NCI-H526 treated with DMSO at 0.1 percent for 48 hours (cell line): ENCODE results near the gene OR1N1.
"Not testable (repeated sequence)": the region's sequence is repeated elsewhere in the genome, so short reads cannot be mapped to it uniquely, and the experiment has no call there.

Source experiments
- DNase-seq: peaks from one replicate; lab custom pipeline; 2025; lab: John Stamatoyannopoulos, UW

OR1N1 gene

GRCh38 chr9:122527193-122527592, at the start of gene OR1N1:
Gene OR1N1, minus strand, starts transcription at chr9:122527293. Its CDS starts 0 bp downstream, at chr9:122527293.
- DNase-seq = no peak

- no peak for DNase-seq
Observed at GRCh38 chr9:122572456-122572855, 45.4 kb upstream of the OR1N1 start.

GRCh38 chr9:122567901-122568300, 40.8 kb upstream of the OR1N1 start:
- DNase-seq = no peak

- no peak for DNase-seq
Observed at GRCh38 chr9:122562134-122562760, 35.2 kb upstream of the OR1N1 start.

- no peak for DNase-seq
Observed at GRCh38 chr9:122561446-122561845, 34.4 kb upstream of the OR1N1 start.

- no peak for DNase-seq
Observed at GRCh38 chr9:122552812-122553211, 25.7 kb upstream of the OR1N1 start, which contains the start of gene OR1N2. Gene OR1N2, plus strand, starts transcription at chr9:122553112. Its CDS starts 100 bp downstream, at chr9:122553212.

GRCh38 chr9:122551371-122551770, 24.3 kb upstream of the OR1N1 start:
- no peak for DNase-seq

GRCh38 chr9:122546196-122546595, 19.1 kb upstream of the OR1N1 start:
- no peak for DNase-seq

- DNase-seq = no peak
Observed at GRCh38 chr9:122538757-122539156, 11.7 kb upstream of the OR1N1 start.

- DNase-seq = not testable (repeated sequence)
Observed at GRCh38 chr9:122537066-122537465, 10.0 kb upstream of the OR1N1 start.

GRCh38 chr9:122536134-122536533, 9.0 kb upstream of the OR1N1 start:
- DNase-seq = no peak

GRCh38 chr9:122531157-122531556, 4.1 kb upstream of the OR1N1 start:
- DNase-seq = not testable (repeated sequence)

GRCh38 chr9:122526602-122527001, 491 bp downstream of the OR1N1 start:
- no peak for DNase-seq

- DNase-seq = no peak
Observed at GRCh38 chr9:122519376-122519775, 7.7 kb downstream of the OR1N1 start.

- DNase-seq = no peak
Observed at GRCh38 chr9:122518841-122519240, 8.3 kb downstream of the OR1N1 start, which contains the start of gene OR1J4. Gene OR1J4, plus strand, starts transcription at chr9:122519141. Its CDS starts 0 bp downstream, at chr9:122519141.

- no peak for DNase-seq
Observed at GRCh38 chr9:122518226-122518625, 8.9 kb downstream of the OR1N1 start.

GRCh38 chr9:122510502-122510901, 16.6 kb downstream of the OR1N1 start, which contains the start of gene OR1J2:
Gene OR1J2, plus strand, starts transcription at chr9:122510802. Its CDS starts 0 bp downstream, at chr9:122510802.
- no peak for DNase-seq

GRCh38 chr9:122506964-122507363, 20.1 kb downstream of the OR1N1 start:
- no peak for DNase-seq

- no peak for DNase-seq
Observed at GRCh38 chr9:122498883-122499288, 28.2 kb downstream of the OR1N1 start.

- no peak for DNase-seq
Observed at GRCh38 chr9:122479062-122479461, 48.0 kb downstream of the OR1N1 start.

- no peak for DNase-seq
Observed at GRCh38 chr9:122477826-122478225, 49.3 kb downstream of the OR1N1 start, which contains the start of gene OR1J1. Gene OR1J1, minus strand, starts transcription at chr9:122477926. Its CDS starts 0 bp downstream, at chr9:122477926.

GRCh38 chr9:122477346-122477745, 49.7 kb downstream of the OR1N1 start:
- no peak for DNase-seq
